Mesodermal cell (in vitro differentiated cells): Measurements from ENCODE around the gene RHCG. TPM values are rescaled to one million over a fixed set of nuclear protein-coding genes. Genes with fewer than 3 reads are reported as not detected.
A peak's percentile ranks its signal among the peaks of the same experiment; 100 is the strongest.

Experiments
- H3K27ac ChIP-seq: 2 replicates; pipeline ENCODE4 v1.7.0; 2013; ENCODE audit warnings: mild to moderate bottlenecking, low read depth, low read length, moderate library complexity; ENCODE audit not compliant: severe bottlenecking
- H3K36me3 ChIP-seq: 2 replicates; pipeline ENCODE4 v1.7.1; 2013; ENCODE audit warnings: mild to moderate bottlenecking, low read length, moderate library complexity; ENCODE audit not compliant: control insufficient read depth, insufficient read depth
- H3K4me1 ChIP-seq: one replicate; pipeline ENCODE4 v1.7.1; 2013; ENCODE audit warnings: mild to moderate bottlenecking, low read length; ENCODE audit not compliant: insufficient read depth, control insufficient read depth, poor library complexity, severe bottlenecking
- H3K4me3 ChIP-seq: 2 replicates; pipeline ENCODE4 v1.7.0; 2013; ENCODE audit warnings: low read length, control low read depth, mild to moderate bottlenecking; ENCODE audit not compliant: insufficient read depth, poor library complexity, severe bottlenecking; ENCODE audit errors: extremely low read depth
- H3K9me3 ChIP-seq: 2 replicates; pipeline ENCODE4 v1.7.1; 2013; ENCODE audit warnings: mild to moderate bottlenecking, low read length, moderate library complexity; ENCODE audit not compliant: control insufficient read depth
- WGBS, 2 experiments: methylation state at CpG; one replicate each; pipeline ENCODE4 v1.1.5; 2013; ENCODE audit warnings: missing lambda C conversion rate in 2 of 2; ENCODE audit not compliant: insufficient coverage in 2 of 2; 5-methylcytosine and 5-hydroxymethylcytosine counted together
- polyA plus RNA-seq, 2 experiments: library from polyadenylated mRNA; stranded (reverse); fragments of 50-300 nt; gene quantifications; one replicate each; pipeline ENCODE4 v1.2.3, GENCODE V29; 2013

The RHCG gene
- polyA plus RNA-seq (2013, experiment 1 of 2): not detected
- not detected for polyA plus RNA-seq (2013, experiment 2 of 2)

- 6 to 9% methylated on average over 38 to 52 of the region's 55 CpGs for WGBS, 2 experiments
- Histone ChIP-seq H3K36me3 (no peaks in the 10 kb centered on the region), H3K4me3 (peak within 1 kb of the TSS; percentile 25), H3K27ac (no peak within 1 kb of the TSS), H3K9me3 (no peaks in the 10 kb centered on the region), H3K4me1 (no peaks in the 10 kb centered on the region)
Measured at GRCh38 chr15:89496155-89497098, at the start of gene RHCG. RHCG (minus strand) TSS chr15:89496583; CDS start chr15:89496544, 39 bp downstream.

- Histone ChIP-seq H3K4me3 (no peak overlapping the region), H3K9me3 (no peaks in the 10 kb centered on the region), H3K4me1 (no peaks in the 10 kb centered on the region), H3K36me3 (no peaks in the 10 kb centered on the region), H3K27ac (no peak overlapping the region)
- 80 to 90% methylated on average over 2 to 4 of the region's 4 CpGs for WGBS, 2 experiments
Measured at GRCh38 chr15:89543389-89543788, 47.0 kb upstream of the RHCG start.

GRCh38 chr15:89542369-89542768 is 46.0 kb upstream of the RHCG start:
- H3K9me3 ChIP-seq: peaks cover 7% of the 10 kb centered on the region
- H3K4me1 ChIP-seq: no peaks in the 10 kb centered on the region
- H3K4me3 ChIP-seq: no peak overlapping the region
- no peak overlapping the region for H3K27ac ChIP-seq
- 78 to 83% methylated on average over 2 to 3 of the region's 3 CpGs for WGBS, 2 experiments
- no peaks in the 10 kb centered on the region for H3K36me3 ChIP-seq

DNA sequence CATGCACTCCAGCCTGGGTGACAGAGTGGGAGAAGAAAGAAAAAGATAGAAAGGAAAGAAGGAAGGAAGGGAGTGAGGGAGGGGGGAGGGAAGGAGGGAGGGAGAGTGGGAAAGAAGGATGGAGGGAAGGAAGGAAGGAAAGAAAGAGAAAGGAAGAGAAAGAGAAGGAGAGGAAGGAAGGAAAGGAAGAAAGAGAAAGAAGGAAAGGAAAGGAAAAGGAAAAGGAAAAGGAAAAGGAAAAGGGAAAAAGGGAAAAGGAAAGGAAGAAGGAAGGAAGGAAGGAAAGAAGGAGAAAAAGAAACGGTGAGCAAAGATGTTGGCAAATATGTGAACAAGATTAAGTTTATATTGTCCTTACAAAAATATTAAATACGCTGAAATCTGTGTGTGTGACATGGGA is 42.6 kb upstream of the RHCG start:
- no peak overlapping the region for H3K4me3 ChIP-seq
- WGBS, 2 experiments: 50% methylated on average over 1 of the region's 2 CpGs; no CpG with 5 or more reads in 1 of the 2 experiments
- peaks cover 8% of the 10 kb centered on the region for H3K9me3 ChIP-seq
- no peaks in the 10 kb centered on the region for H3K36me3 ChIP-seq
- H3K27ac ChIP-seq: no peak overlapping the region
- no peaks in the 10 kb centered on the region for H3K4me1 ChIP-seq

GRCh38 chr15:89533861-89534544 is 37.6 kb upstream of the RHCG start:
- Histone ChIP-seq H3K4me1 (no peaks in the 10 kb centered on the region), H3K4me3 (no peak overlapping the region), H3K27ac (no peak overlapping the region), H3K9me3 (peaks cover 8% of the 10 kb centered on the region), H3K36me3 (no peaks in the 10 kb centered on the region)
- WGBS, 2 experiments: 100% methylated on average over 1 to 2 of the region's 4 CpGs

DNA sequence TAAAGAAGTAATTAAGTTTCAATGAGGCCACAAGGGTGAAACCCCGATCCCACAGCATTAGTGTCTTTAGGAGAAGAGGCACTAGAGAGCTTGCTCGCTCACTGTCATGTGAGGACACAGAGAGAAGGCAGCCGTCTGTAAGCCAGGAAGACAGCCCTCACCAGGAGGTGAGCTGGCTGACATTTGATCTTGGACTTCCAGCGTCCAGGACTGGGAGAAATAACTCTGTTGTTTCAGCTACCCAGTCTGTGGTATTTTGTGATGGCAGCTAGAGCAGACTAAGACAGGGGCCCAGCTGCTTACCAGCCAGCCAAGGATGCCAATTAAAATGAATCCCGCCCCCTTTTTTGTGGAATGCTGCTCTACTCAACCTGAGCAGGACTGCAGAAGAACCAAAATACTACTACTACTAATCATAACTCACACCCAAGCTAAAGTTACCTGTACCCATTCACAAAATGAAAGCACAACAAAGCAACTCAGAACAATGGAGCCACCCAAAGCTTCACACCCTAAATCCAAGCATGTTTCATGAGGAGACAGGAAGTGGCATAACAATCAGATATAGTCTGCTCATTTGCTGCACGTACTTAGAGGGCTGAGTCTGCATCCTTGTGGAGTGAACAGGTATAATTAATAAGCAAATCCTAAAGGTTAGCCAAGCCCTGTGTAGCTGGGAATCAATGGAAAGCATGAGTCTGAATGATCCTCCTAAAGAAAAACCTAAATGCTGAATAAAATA is 35.6 kb upstream of the RHCG start:
- WGBS, 2 experiments: 72 to 84% methylated on average over 5 of the region's 6 CpGs
- Histone ChIP-seq H3K4me3 (no peak overlapping the region), H3K27ac (no peak overlapping the region), H3K9me3 (no peaks in the 10 kb centered on the region), H3K36me3 (no peaks in the 10 kb centered on the region), H3K4me1 (no peaks in the 10 kb centered on the region)

GRCh38 chr15:89530976-89531375 is 34.6 kb upstream of the RHCG start:
- 87% methylated on average over 5 of the region's 5 CpGs for WGBS, 2 experiments
- Histone ChIP-seq H3K36me3 (no peaks in the 10 kb centered on the region), H3K4me3 (no peak overlapping the region), H3K27ac (no peak overlapping the region), H3K9me3 (no peaks in the 10 kb centered on the region), H3K4me1 (no peaks in the 10 kb centered on the region)

GRCh38 chr15:89528757-89529352 is 32.5 kb upstream of the RHCG start:
- no peaks in the 10 kb centered on the region for H3K36me3 ChIP-seq
- no peaks in the 10 kb centered on the region for H3K4me1 ChIP-seq
- H3K27ac ChIP-seq: no peak overlapping the region
- 82 to 83% methylated on average over 3 to 4 of the region's 6 CpGs for WGBS, 2 experiments
- H3K9me3 ChIP-seq: no peaks in the 10 kb centered on the region
- H3K4me3 ChIP-seq: no peak overlapping the region

GRCh38 chr15:89526601-89527441 is 30.4 kb upstream of the RHCG start:
- WGBS, 2 experiments: 87 to 90% methylated on average over 8 to 9 of the region's 10 CpGs
- no peak overlapping the region for H3K27ac ChIP-seq
- H3K36me3 ChIP-seq: no peaks in the 10 kb centered on the region
- H3K4me3 ChIP-seq: no peak overlapping the region
- H3K4me1 ChIP-seq: no peaks in the 10 kb centered on the region
- H3K9me3 ChIP-seq: no peaks in the 10 kb centered on the region
